KMS-11 (cell line): ENCODE results near the gene PRDM1.
A peak's percentile ranks its signal among the peaks of the same experiment; 100 is the strongest.

Experiments
- H2AFZ ChIP-seq: fragments of 200-600 bp; sonication (generic); 2 replicates; pipeline ENCODE4 v1.6.1; 2016; ENCODE audit warnings: antibody characterized with exemption, mixed run types, low read depth
- H3K27ac ChIP-seq: fragments of 200-600 bp; sonication (generic); 2 replicates; pipeline ENCODE4 v1.6.1; 2016; ENCODE audit warnings: mild to moderate bottlenecking, mixed run types
- H3K27me3 ChIP-seq: fragments of 200-600 bp; sonication (generic); 2 replicates; pipeline ENCODE4 v1.6.1; 2017; ENCODE audit warnings: mild to moderate bottlenecking, low read depth, mixed run types, moderate library complexity; ENCODE audit not compliant: insufficient read depth
- H3K36me3 ChIP-seq: fragments of 200-600 bp; sonication (generic); 2 replicates; pipeline ENCODE4 v1.6.1; 2017; ENCODE audit warnings: mild to moderate bottlenecking, mixed run types; ENCODE audit not compliant: insufficient read depth
- H3K4me1 ChIP-seq: fragments of 200-600 bp; sonication (generic); 2 replicates; pipeline ENCODE4 v1.6.1; 2016; ENCODE audit warnings: mild to moderate bottlenecking, low read depth, mixed run types; ENCODE audit not compliant: poor library complexity, severe bottlenecking
- H3K4me2 ChIP-seq: fragments of 200-600 bp; sonication (generic); 2 replicates; pipeline ENCODE4 v1.7.0; 2016; ENCODE audit warnings: mild to moderate bottlenecking, mixed run types
- H3K4me3 ChIP-seq: fragments of 200-600 bp; sonication (generic); IDR thresholded peaks from 2 replicates; pipeline ENCODE4 v1.6.1; 2017; ENCODE audit warnings: low read depth, low read length, mixed read lengths; ENCODE audit not compliant: insufficient read depth
- H3K79me2 ChIP-seq: fragments of 200-600 bp; sonication (generic); 2 replicates; pipeline ENCODE4 v1.6.1; 2016; ENCODE audit warnings: low read depth, mixed run types; ENCODE audit not compliant: insufficient read depth
- H3K9ac ChIP-seq: fragments of 200-600 bp; sonication (generic); 2 replicates; pipeline ENCODE4 v1.6.1; 2016; ENCODE audit warnings: mild to moderate bottlenecking, mixed run types
- H4K20me1 ChIP-seq: fragments of 200-600 bp; sonication (generic); 2 replicates; pipeline ENCODE4 v1.6.1; 2016; ENCODE audit warnings: mild to moderate bottlenecking, mixed run types; ENCODE audit not compliant: insufficient read depth
- TF ChIP-seq, protein P1 (sequence below): fragments of 200-600 bp; sonication (generic); conservative IDR thresholded peaks from 2 replicates; pipeline ENCODE4 v1.6.1; 2017; ENCODE audit warnings: low read depth, mild to moderate bottlenecking, antibody characterized with exemption, low read length, moderate library complexity, mixed read lengths

The PRDM1 gene

GRCh38 chr6:106100755-106101154 lies 14.6 kb downstream of the PRDM1 start:
- Histone ChIP-seq H3K79me2 (peaks cover 100% of the 10 kb centered on the region), H3K4me2 (peak overlapping the region; percentile 75)

DNA sequence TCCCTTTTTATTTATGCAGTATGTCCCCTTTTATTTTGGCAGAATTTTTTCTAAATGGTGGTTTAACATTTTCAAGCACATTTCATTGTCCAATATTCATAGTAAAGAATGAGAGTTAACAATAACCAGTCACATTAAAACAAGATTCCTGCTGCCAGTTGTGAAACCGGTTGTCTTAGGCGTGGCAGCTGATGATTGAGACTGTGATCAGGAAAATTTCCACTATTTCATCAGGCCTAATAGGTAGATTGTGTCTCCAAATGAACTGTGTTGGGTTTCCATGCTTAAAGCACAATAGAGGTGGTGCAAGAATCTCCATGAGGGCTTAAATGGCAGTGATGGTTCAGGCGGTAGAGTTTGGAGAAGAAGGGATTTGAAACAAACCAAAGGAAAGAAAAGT lies 15.3 kb downstream of the PRDM1 start:
- H3K4me2 ChIP-seq: peak overlapping the region; percentile 75
- H2AFZ ChIP-seq: no peak overlapping the region
- H3K4me1 ChIP-seq: peaks cover 54% of the 10 kb centered on the region
- H3K79me2 ChIP-seq: peaks cover 100% of the 10 kb centered on the region
- H3K9ac ChIP-seq: peak overlapping the region; percentile 95
- peaks cover 48% of the 10 kb centered on the region for H3K36me3 ChIP-seq
- H4K20me1 ChIP-seq: no peaks in the 10 kb centered on the region
- TF ChIP-seq, protein P1, sequence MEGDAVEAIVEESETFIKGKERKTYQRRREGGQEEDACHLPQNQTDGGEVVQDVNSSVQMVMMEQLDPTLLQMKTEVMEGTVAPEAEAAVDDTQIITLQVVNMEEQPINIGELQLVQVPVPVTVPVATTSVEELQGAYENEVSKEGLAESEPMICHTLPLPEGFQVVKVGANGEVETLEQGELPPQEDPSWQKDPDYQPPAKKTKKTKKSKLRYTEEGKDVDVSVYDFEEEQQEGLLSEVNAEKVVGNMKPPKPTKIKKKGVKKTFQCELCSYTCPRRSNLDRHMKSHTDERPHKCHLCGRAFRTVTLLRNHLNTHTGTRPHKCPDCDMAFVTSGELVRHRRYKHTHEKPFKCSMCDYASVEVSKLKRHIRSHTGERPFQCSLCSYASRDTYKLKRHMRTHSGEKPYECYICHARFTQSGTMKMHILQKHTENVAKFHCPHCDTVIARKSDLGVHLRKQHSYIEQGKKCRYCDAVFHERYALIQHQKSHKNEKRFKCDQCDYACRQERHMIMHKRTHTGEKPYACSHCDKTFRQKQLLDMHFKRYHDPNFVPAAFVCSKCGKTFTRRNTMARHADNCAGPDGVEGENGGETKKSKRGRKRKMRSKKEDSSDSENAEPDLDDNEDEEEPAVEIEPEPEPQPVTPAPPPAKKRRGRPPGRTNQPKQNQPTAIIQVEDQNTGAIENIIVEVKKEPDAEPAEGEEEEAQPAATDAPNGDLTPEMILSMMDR: no peak
- H3K27me3 ChIP-seq: no peaks in the 10 kb centered on the region
- H3K27ac ChIP-seq: peak overlapping the region; percentile 95
- H3K4me3 ChIP-seq: no peak overlapping the region

More at GRCh38 chr6:106100755-106101154, 14.6 kb downstream of the PRDM1 start:
- peaks cover 47% of the 10 kb centered on the region for H3K36me3 ChIP-seq
- H3K4me3 ChIP-seq: no peak overlapping the region
- peaks cover 46% of the 10 kb centered on the region for H3K4me1 ChIP-seq
- H3K27ac ChIP-seq: peak overlapping the region; percentile 95
- TF ChIP-seq, protein P1: no peak
- peak overlapping the region; percentile 95 for H3K9ac ChIP-seq
- no peaks in the 10 kb centered on the region for H4K20me1 ChIP-seq
- H3K27me3 ChIP-seq: no peaks in the 10 kb centered on the region
- no peak overlapping the region for H2AFZ ChIP-seq

DNA sequence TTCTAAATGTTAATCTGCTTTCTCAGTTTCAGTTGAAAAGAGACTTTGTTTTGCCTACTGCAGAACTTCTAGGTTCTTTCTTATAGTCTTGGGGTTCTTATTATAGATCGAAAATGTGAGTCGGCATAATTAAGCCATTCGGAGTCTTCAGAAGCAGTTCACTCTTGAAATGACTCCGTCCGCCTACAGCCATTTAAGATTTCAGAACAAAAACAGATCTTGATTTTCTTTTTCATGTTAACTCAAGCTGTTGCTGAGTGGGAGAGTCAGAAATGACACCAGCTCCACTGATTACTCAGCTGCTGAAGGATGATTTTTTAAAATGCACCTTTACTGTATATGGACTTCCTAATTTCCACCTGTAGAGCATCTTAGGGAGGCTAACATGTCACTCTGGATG lies 15.9 kb downstream of the PRDM1 start:
- Histone ChIP-seq H3K4me3 (no peak overlapping the region), H3K27ac (peak overlapping the region; percentile 95), H3K4me2 (peak overlapping the region; percentile 75), H3K4me1 (peaks cover 59% of the 10 kb centered on the region), H3K36me3 (peaks cover 46% of the 10 kb centered on the region), H3K9ac (peak overlapping the region; percentile 95), H3K79me2 (peaks cover 100% of the 10 kb centered on the region), H2AFZ (no peak overlapping the region), H4K20me1 (no peaks in the 10 kb centered on the region), H3K27me3 (no peaks in the 10 kb centered on the region)
- TF ChIP-seq, protein P1: no peak

- Histone ChIP-seq H3K4me1 (peaks cover 70% of the 10 kb centered on the region), H3K4me2 (peak overlapping the region; percentile 75), H3K79me2 (peaks cover 99% of the 10 kb centered on the region), H3K36me3 (peaks cover 45% of the 10 kb centered on the region), H3K27me3 (no peaks in the 10 kb centered on the region), H3K9ac (peak overlapping the region; percentile 95), H4K20me1 (0 out of 2 replicates have a peak, but pooled peaks cover under 1% of the 10 kb centered on the region), H2AFZ (no peak overlapping the region), H3K27ac (peak overlapping the region; percentile 95), H3K4me3 (no peak overlapping the region)
- TF ChIP-seq, protein P1: no peak
Observed at GRCh38 chr6:106102967-106103727, 17.0 kb downstream of the PRDM1 start.
